Mesenteric fat pad (tissue), 1 donor: ENCODE measurements around the gene APEH. TPM values are rescaled to one million over a fixed set of nuclear protein-coding genes. Genes with fewer than 3 reads are reported as not detected.

ENCODE experiments used
- DNase-seq: peaks from one replicate; pipeline ENCODE4 v3.0.0-alpha.2; 2020; ENCODE audit warnings: low spot score
- total RNA-seq: library from RNA; stranded (reverse); fragmentation: NEBNext Ultra II Directional; extraction: Animal tissue kit (Norgen Biotek cat#: 25700); gene quantifications from one replicate; pipeline ENCODE4 v1.2.1, GENCODE V29; 2021
- donor health status: DM: yes; HTN: yes; CAD: no.

APEH gene
- total RNA-seq, 1 donor from 2014 or later: 51.1 TPM

DNA sequence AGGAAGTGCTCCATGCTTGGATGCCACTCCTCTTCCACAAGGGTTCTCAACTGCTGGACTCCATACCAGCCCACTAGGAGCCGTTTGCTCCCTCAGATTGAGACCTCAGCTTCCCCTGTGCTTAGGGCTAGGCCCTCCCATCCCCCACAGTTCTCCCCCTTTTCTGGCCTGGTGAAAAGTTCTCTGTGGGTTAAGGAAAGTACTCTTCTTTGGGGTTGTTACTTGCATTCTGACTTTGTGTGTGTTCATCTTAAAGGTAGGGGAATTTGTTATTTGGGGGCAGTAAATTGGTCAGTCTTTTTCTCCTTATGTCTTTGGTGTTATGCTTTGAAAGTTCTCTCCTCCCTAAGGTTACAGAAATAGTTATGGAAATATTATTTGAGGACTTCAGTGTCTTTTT, 24.0 kb upstream of the APEH start:
- no peak for DNase-seq

DNA sequence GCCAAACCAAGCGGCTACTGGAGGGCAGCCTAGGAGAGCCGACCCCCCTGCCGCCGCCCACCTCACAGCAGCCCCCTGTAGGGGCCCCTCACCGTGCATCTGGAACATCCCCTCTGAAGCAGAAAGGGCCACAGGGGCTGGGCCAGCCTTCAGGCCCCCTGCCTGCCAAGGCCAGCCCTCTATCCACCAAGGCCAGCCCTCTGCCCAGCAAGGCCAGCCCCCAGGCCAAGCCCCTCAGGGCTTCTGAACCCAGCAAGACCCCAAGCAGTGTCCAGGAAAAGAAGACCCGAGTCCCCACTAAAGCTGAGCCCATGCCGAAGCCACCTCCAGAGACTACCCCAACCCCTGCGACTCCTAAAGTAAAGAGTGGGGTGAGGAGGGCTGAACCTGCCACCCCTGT, 23.5 kb upstream of the APEH start:
- DNase-seq: no peak

DNA sequence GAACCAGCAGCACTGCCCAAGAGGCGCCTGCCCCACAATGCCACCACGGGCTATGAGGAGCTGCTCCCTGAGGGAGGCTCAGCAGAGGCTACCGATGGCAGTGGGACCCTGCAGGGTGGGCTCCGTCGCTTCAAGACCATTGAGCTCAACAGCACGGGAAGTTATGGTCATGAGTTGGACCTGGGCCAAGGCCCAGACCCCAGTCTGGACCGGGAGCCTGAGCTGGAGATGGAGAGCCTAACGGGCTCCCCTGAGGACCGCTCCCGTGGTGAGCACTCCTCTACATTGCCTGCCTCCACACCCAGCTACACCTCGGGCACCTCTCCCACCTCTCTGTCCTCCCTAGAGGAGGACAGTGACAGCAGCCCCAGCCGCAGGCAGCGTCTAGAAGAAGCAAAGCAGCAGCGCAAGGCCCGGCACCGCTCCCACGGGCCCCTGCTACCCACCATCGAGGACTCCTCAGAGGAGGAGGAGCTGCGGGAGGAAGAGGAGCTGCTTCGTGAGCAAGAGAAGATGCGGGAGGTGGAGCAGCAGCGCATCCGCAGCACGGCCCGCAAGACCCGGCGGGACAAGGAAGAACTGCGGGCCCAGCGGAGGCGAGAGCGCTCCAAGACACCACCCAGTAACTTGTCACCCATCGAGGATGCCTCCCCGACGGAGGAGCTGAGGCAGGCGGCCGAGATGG, 21.8 kb upstream of the APEH start:
- no peak for DNase-seq

DNA sequence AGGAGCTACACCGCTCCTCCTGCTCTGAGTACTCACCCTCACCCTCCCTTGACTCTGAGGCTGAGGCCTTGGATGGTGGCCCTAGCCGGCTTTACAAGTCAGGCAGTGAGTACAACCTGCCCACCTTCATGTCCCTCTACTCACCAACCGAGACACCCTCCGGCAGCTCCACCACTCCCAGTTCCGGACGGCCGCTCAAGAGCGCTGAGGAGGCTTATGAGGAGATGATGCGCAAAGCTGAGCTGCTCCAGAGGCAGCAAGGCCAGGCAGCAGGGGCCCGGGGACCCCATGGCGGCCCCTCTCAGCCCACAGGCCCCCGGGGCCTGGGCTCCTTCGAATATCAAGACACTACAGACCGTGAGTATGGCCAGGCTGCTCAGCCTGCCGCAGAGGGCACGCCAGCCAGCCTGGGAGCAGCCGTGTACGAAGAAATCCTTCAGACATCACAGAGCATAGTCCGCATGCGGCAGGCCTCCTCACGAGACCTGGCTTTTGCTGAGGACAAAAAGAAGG, 21.2 kb upstream of the APEH start:
- DNase-seq: no peak

DNA sequence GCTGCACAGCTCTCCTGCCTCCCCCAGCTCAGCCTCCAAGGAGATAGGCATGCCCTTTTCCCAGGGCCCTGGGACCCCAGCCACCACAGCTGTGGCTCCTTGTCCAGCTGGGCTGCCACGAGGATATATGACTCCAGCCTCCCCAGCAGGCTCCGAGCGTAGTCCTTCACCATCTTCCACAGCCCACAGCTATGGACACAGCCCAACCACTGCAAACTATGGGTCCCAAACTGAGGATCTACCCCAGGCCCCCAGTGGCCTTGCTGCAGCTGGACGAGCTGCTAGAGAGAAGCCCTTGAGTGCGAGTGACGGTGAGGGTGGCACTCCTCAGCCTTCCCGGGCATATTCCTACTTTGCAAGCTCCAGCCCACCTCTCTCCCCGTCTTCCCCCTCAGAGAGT, 20.5 kb upstream of the APEH start:
- DNase-seq: no peak

DNA sequence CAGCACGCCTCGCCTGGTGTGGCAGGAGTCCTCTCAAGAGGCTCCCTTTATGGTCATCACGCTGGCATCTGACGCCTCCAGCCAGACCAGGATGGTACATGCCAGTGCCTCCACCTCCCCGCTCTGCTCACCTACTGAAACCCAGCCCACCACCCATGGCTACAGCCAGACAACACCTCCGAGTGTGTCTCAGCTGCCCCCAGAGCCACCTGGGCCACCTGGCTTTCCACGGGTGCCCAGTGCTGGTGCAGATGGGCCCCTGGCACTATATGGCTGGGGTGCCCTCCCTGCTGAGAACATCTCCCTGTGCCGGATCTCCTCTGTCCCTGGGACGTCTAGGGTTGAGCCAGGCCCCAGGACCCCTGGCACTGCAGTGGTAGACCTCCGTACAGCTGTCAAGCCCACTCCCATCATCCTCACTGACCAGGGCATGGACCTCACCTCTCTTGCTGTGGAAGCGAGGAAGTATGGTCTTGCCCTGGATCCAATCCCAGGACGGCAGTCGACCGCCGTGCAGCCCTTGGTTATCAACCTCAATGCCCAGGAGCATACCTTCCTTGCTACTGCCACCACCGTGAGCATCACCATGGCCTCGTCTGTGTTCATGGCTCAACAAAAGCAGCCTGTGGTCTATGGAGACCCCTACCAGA, 19.9 kb upstream of the APEH start:
- DNase-seq: no peak

DNA sequence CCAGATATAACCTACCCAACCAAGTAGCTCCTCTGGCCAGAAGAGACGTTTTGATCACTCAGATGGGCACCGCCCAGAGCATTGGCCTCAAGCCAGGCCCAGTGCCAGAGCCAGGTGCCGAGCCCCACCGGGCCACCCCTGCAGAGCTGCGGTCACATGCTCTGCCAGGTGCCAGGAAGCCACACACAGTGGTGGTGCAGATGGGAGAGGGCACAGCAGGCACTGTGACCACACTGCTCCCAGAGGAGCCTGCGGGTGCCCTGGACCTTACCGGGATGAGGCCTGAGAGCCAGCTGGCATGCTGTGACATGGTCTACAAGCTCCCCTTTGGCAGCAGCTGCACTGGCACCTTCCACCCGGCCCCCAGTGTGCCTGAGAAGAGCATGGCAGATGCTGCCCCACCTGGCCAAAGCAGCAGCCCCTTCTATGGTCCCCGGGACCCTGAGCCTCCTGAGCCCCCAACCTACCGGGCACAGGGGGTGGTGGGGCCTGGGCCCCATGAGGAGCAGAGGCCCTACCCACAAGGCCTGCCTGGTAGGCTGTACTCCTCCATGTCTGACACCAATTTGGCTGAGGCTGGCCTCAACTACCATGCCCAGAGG, 19.1 kb upstream of the APEH start:
- no peak for DNase-seq

DNA sequence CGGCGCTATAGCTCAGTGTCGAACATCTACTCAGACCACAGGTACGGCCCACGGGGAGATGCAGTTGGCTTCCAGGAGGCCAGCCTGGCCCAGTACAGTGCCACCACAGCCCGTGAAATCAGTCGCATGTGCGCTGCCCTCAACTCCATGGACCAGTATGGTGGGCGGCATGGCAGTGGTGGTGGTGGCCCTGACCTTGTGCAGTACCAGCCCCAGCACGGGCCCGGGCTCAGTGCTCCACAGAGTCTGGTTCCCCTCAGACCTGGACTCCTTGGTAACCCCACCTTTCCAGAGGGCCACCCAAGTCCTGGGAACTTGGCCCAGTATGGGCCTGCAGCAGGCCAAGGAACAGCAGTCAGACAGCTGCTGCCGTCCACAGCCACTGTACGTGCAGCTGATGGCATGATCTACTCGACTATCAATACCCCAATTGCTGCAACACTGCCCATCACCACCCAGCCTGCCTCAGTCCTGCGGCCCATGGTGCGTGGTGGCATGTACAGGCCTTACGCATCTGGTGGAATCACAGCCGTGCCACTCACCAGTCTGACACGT, 18.3 kb upstream of the APEH start:
- no peak for DNase-seq

DNA sequence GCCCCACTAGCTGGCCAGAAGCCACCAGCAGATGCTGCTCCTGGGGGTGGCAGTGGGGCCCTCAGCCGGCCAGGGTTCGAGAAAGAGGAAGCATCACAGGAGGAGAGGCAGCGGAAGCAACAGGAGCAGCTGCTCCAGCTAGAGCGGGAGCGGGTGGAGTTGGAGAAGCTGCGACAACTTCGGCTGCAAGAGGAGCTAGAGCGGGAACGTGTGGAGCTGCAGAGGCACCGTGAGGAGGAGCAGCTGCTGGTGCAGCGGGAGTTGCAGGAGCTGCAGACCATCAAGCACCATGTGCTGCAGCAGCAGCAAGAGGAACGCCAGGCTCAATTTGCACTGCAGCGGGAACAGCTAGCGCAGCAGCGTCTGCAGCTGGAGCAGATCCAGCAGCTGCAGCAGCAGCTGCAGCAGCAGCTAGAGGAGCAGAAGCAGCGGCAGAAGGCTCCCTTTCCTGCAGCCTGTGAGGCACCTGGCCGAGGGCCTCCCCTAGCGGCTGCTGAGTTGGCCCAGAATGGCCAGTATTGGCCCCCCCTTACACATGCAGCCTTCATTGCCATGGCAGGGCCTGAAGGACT, 17.5 kb upstream of the APEH start:
- no peak for DNase-seq

DNA sequence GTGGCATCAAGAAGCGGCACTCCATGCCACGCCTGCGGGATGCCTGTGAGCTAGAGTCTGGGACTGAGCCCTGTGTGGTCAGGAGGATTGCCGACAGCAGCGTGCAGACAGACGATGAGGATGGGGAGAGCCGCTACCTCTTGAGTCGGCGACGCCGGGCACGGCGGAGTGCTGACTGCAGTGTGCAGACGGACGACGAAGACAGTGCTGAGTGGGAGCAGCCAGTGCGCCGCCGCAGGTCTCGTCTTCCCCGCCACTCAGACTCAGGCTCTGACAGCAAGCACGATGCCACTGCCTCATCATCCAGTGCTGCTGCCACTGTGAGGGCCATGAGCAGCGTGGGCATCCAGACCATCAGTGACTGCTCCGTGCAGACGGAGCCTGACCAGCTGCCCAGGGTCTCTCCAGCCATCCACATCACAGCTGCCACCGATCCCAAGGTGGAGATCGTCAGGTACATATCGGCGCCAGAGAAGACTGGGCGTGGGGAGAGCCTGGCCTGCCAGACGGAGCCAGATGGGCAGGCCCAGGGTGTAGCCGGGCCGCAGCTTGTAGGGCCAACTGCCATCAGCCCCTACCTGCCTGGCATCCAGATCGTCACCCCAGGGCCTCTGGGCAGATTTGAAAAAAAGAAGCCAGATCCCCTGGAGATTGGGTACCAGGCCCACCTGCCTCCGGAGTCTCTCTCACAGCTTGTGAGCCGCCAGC, 16.8 kb upstream of the APEH start:
- no peak for DNase-seq

DNA sequence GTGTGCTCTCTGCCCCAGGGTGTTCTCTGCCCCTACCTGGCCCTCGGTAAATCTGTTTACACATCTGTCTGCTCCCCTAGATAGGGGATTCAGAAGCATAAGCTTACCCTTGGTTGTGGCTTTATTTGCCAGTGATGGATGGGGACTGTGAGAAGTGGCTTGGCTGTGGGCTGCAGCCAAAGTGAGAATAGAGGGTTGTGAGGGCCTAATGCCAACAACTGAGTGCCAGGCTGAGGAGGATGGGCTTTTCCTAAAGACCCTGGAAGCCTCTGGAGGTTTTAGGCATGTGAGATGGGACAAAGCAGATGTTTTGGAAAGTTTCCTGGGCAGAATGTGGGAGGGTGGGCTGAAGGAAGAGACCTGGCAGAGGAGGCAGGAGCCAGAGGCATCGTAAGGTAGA, 15.4 kb upstream of the APEH start:
- no peak for DNase-seq

DNA sequence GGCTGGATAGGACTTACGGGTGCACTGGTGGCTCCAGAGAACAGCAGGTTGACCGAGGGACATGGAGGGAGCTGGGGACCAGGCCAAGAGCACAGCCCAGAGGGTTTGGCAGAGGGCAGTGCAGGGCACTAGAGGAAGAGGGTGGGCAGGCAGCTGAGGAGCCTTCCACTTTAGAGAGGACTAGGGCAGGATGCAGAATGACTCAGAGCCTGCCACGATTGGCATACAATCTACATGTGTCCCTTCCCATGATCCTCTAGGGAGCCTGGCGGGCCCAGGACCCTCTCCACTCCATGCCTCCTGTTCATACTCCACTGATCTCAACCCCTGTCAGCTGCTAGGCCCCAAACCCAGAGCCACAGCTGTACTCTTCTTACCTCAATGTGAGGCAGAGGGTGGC, 14.4 kb upstream of the APEH start:
- DNase-seq: no peak

DNA sequence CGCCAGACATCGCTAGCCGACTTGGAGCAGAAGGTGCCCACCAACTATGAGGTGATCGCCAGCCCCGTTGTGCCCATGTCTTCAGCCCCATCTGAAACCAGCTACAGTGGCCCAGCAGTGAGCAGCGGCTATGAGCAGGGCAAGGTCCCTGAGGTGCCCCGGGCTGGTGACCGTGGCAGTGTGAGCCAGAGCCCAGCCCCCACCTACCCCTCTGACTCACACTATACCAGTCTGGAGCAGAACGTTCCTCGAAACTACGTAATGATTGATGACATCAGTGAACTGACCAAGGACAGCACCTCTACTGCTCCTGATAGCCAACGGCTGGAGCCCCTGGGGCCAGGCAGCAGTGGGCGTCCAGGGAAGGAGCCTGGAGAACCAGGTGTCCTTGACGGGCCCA, 12.9 kb upstream of the APEH start:
- DNase-seq: no peak

DNA sequence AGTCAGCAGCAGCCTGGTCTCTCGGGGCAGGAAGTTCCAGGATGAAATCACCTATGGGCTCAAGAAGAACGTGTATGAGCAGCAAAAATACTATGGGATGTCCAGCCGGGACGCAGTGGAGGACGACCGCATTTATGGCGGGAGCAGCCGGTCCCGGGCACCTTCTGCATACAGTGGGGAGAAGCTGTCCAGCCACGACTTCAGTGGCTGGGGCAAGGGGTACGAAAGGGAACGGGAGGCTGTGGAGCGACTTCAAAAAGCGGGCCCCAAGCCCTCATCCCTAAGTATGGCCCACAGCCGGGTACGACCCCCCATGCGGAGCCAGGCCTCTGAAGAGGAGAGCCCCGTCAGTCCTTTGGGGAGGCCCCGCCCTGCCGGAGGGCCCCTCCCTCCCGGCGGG, 12.1 kb upstream of the APEH start:
- no peak for DNase-seq

DNA sequence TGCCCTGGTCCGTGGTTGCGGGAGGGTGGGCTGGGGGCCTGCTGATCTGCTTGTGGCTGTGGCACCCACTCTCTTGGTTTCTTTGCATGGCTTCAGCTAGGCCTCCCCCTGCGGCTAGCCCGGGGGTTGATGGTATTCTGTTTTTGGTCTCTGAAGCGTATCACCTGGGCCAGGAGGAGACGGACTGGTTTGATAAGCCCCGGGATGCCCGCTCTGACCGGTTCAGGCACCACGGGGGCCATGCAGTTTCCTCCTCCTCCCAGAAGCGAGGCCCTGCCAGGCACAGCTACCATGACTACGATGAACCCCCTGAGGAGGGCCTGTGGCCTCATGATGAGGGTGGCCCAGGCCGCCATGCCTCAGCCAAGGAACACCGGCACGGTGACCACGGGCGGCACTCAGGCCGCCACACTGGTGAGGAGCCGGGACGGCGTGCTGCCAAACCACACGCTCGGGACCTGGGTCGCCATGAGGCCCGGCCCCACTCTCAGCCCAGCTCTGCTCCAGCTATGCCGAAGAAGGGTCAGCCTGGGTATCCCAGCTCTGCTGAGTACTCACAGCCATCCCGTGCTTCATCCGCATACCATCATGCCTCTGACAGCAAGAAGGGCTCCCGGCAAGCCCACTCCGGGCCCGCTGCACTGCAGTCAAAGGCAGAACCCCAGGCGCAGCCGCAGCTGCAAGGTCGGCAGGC, 11.3 kb upstream of the APEH start:
- no peak for DNase-seq

DNA sequence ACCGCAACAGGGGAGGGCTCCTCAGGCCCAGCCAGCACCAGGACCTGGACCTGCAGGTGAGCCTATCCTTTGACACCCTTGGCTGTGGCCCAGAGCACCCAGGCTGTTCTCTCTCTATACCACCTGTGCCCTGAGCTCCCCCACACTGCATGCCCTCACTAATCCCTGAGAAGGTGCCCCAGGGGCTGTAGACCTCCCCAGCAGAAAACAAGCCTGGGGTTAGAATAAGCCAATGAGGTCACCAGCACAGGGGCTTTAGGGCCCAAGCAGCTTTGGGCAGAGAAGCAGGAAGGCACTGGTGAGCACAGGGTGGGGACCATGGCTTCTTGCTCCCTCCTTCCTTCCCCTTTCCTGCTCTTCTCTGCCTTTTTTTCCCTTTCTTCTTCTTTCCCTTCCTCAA, 10.3 kb upstream of the APEH start:
- no peak for DNase-seq

DNA sequence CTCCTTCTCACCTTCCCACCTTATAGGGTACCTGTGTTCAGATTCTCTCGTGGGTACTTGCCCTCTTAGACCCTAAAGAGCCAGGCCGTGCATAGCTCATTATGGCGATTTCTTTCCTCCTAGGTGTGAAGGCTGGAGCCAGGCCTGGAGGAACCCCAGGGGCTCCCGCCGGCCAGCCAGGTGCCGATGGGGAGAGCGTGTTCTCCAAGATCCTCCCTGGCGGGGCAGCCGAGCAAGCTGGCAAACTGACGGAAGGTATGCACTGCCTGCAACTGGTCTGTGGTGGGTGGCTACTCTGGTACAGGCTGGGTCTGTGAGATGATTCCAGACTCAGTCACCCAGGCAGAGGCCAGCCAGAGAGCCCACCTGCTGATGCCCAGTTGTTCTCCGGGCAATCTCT, 9.9 kb upstream of the APEH start:
- no peak for DNase-seq

DNA sequence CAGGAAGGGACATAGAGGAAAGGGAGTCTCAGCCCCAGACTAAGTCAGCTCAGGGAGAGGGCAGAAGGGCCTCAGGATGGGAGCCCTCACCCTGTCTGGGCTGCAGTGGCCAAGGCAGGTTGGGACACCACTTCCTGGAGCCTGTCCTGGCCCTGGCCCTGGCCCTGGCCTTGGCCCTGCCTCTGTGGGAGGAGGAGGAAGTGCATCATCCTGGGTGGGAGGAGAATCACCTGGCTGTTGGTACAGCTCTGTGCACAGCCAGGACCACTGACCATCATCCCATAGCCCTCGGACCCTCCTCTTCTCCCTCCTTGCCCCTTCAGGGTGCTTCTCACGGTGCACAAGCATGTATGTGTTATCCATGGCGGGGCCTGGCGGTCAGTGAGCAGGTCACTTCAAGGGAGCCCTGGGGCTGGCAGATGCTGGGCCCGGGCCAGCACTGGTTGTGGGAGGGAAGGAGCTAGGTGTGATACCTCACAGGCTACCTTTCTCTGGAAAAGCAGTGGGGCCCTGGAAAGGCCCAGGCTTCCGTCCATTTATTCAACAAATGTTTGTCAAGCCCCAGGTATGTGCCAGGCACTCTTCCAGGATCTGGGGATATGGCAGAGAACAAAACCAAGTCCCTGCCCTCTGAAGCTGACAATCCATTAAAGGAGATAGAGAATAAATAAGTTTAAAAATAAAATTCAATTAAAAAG, 8.2 kb upstream of the APEH start:
- no peak for DNase-seq

DNA sequence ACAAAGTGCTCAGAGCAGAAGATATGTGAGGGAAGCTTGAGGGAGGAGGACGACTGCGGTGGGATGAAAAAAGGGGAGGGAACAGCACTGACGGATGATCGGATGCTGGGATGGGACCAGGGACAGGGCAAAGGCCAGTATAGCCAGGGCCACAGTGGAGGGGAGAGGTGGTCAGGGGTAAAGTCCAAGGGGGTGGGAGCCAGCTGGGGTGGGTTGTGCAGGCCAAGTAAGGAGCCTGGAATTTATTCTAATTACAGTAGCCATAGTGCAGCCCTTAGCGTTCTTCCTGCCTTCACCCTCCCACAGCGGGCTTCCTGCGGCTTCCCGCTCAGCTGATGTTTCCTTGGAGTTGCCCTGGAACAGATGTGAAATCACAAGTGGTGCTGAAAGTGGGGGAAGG, 7.6 kb upstream of the APEH start:
- no peak for DNase-seq

DNA sequence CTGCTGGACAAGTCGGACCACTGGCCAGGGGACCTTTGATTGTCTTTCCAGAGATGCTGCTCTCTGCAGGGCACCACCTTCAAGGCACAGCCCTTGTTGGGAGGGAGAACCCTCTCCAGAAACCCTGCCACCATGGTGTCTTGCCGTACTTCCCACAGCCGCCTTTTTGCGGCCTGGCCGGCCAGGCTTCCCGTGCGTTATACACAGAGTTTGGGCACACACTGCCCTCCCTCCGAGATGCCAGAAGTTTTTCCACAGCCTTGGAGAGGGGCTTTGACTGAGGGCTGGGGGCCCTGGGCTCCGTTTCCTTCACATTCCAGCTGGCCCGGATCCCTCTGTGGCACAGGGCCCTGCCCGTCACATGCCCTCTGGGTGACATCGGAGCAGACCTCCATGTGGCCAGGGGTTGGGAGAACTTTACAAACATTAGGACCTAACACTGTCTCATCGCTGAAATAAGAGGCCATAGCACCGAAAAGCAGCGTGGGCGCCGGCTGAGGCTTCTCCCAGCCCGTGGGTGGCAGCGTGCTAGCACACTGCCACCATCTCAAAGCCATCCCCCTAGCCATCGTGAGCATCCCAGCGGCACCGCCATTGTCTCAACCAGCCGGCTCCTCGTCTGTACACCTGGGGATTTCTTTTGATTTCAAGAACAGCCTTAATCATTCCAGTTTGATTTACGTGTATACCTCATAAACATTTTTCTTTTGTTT, 6.3 kb upstream of the APEH start:
- no peak for DNase-seq
